SK-N-SH (cell line): ENCODE measurements around the gene FKRP. TPM values are rescaled to one million over a fixed set of nuclear protein-coding genes. Genes with fewer than 3 reads are reported as not detected.

Experiments
- CTCF ChIA-PET: fragments of 300-600, 350-600 bp; formaldehyde crosslinking; extraction: SDS; loops from one replicate; lab custom pipeline; 2021; lab: Yijun Ruan, JAX
- POLR2A ChIA-PET: fragments of 350-600 bp; sonication (Branson Sonifier 250); formaldehyde crosslinking; extraction: SDS; loops from one replicate; lab custom pipeline; 2020; ENCODE audit warnings: antibody characterized with exemption, inconsistent platforms; lab: Yijun Ruan, JAX
- DNase-seq: peaks from one replicate; pipeline ENCODE4 v3.0.0; 2012
- H2AFZ ChIP-seq: fragments of 200-600 bp; sonication (generic); 2 replicates; pipeline ENCODE4 v1.8.1; 2016; ENCODE audit warnings: antibody characterized with exemption, mild to moderate bottlenecking, low read depth
- H3F3A ChIP-seq: fragments of 200-600 bp; sonication (generic); replicated peaks from 2 replicates; pipeline ENCODE3; 2016; ENCODE audit warnings: antibody characterized with exemption, mild to moderate bottlenecking; ENCODE audit not compliant: insufficient read depth
- H3K27ac ChIP-seq, 2 experiments: fragments of 200-500 bp in 1 of 2; fragments of 200-600 bp in 1 of 2; sonication (Bioruptor generic) in 1 of 2; sonication (generic), shearing (Covaris generic) in 1 of 2; 2 replicates each; pipeline versions ENCODE4 v1.5.1 to v1.6.1; 2014 to 2016; ENCODE audit warnings: low read depth in 2 of 2, inconsistent platforms in 1 of 2, low read length in 1 of 2, mild to moderate bottlenecking in 1 of 2, mixed read lengths in 1 of 2
- H3K27me3 ChIP-seq: fragments of 200-600 bp; sonication (generic), shearing (Covaris generic); 2 replicates; pipeline ENCODE4 v1.6.1; 2016; ENCODE audit warnings: mixed run types; ENCODE audit not compliant: insufficient read depth
- H3K36me3 ChIP-seq, 2 experiments: fragments of 200-500 bp in 1 of 2; fragments of 200-600 bp in 1 of 2; sonication (Bioruptor generic) in 1 of 2; sonication (generic) in 1 of 2; replicated peaks in 1 of 2; 2 replicates each; pipeline versions ENCODE3 to v1.5.1; 2014 to 2016; ENCODE audit warnings: low read length in 1 of 2, mild to moderate bottlenecking in 1 of 2; ENCODE audit not compliant: insufficient read depth in 2 of 2, control insufficient read depth in 1 of 2
- H3K4me1 ChIP-seq, 2 experiments: fragments of 200-500 bp in 1 of 2; fragments of 200-600 bp in 1 of 2; sonication (Bioruptor generic) in 1 of 2; sonication (generic), shearing (Covaris generic) in 1 of 2; 2 replicates each; pipeline versions ENCODE4 v1.5.1 to v1.6.1; 2014 to 2016; ENCODE audit warnings: low read depth in 1 of 2, low read length in 1 of 2, mixed run types in 1 of 2; ENCODE audit not compliant: insufficient read depth in 2 of 2, control insufficient read depth in 1 of 2
- H3K4me2 ChIP-seq: fragments of 200-600 bp; sonication (generic), shearing (Covaris generic); 2 replicates; pipeline ENCODE4 v1.6.1; 2017; ENCODE audit warnings: mixed run types
- H3K4me3 ChIP-seq, 2 experiments: fragments of 200-500 bp in 1 of 2; fragments of 200-600 bp in 1 of 2; sonication (Bioruptor generic) in 1 of 2; sonication (generic), shearing (Covaris generic) in 1 of 2; 2 replicates each; pipeline versions ENCODE4 v1.5.1 to v1.8.1; 2014 to 2016; ENCODE audit warnings: low read depth in 2 of 2, inconsistent platforms in 1 of 2, low read length in 1 of 2, mild to moderate bottlenecking in 1 of 2, mixed read lengths in 1 of 2, moderate library complexity in 1 of 2
- H3K79me2 ChIP-seq: fragments of 200-600 bp; sonication (generic); 2 replicates; pipeline ENCODE4 v1.8.1; 2017; ENCODE audit warnings: mild to moderate bottlenecking; ENCODE audit not compliant: insufficient read depth
- H3K9ac ChIP-seq: fragments of 200-600 bp; sonication (generic); 2 replicates; pipeline ENCODE4 v1.6.1; 2017; ENCODE audit warnings: mixed run types
- H3K9me2 ChIP-seq: fragments of 200-600 bp; sonication (generic); 2 replicates; pipeline ENCODE4 v1.6.1; 2017; ENCODE audit warnings: mixed run types
- H3K9me3 ChIP-seq: fragments of 200-600 bp; sonication (generic); 2 replicates; pipeline ENCODE4 v1.6.1; 2017; ENCODE audit warnings: mixed run types, mild to moderate bottlenecking, moderate library complexity
- H4K20me1 ChIP-seq: fragments of 200-600 bp; sonication (generic); 2 replicates; pipeline ENCODE4 v1.6.1; 2017; ENCODE audit warnings: mild to moderate bottlenecking, mixed run types; ENCODE audit not compliant: insufficient read depth
- CHD2 ChIP-seq: fragments of 150-350 bp; IDR thresholded peaks from 2 replicates; pipeline ENCODE4 v1.6.1; 2018; ENCODE audit warnings: low read length; ENCODE audit not compliant: partially characterized antibody
- CTCF ChIP-seq: fragments of 200-600 bp; sonication (generic); IDR thresholded peaks from 2 replicates; pipeline ENCODE4 v1.6.1; 2017; ENCODE audit warnings: antibody characterized with exemption, mild to moderate bottlenecking, moderate library complexity
- EP300 ChIP-seq, 2 experiments: IDR thresholded peaks; 2 replicates each; pipeline versions ENCODE4 v1.4.0 to v1.6.1; 2012; ENCODE audit warnings: borderline replicate concordance in 1 of 2, low read depth in 1 of 2, low read length in 1 of 2
- EZH2phosphoT487 ChIP-seq: fragments of 200-600 bp; sonication (generic); IDR thresholded peaks from 2 replicates; pipeline ENCODE4 v1.6.1; 2017; ENCODE audit warnings: low read depth, mixed run types, mild to moderate bottlenecking, antibody characterized with exemption, moderate library complexity, borderline replicate concordance
- FOSL2 ChIP-seq: IDR thresholded peaks from 2 replicates; pipeline ENCODE4 v1.4.0; 2012; ENCODE audit warnings: low read depth, mild to moderate bottlenecking, moderate library complexity, borderline replicate concordance
- FOXM1 ChIP-seq: IDR thresholded peaks from 2 replicates; pipeline ENCODE4 v1.4.0; 2012; ENCODE audit warnings: low read depth, mild to moderate bottlenecking
- IRF3 ChIP-seq: fragments of 150-350 bp; IDR thresholded peaks from 2 replicates; pipeline ENCODE4 v1.6.1; 2016; ENCODE audit warnings: mild to moderate bottlenecking, low read depth, low read length
- JUND ChIP-seq: IDR thresholded peaks from 2 replicates; pipeline ENCODE4 v1.4.0; 2012
- MAX ChIP-seq: IDR thresholded peaks from 2 replicates; pipeline ENCODE4 v1.4.0; 2012; ENCODE audit warnings: low read depth
- MEF2A ChIP-seq: IDR thresholded peaks from 2 replicates; pipeline ENCODE4 v1.4.0; 2012; ENCODE audit warnings: low read depth, borderline replicate concordance
- NFIC ChIP-seq: IDR thresholded peaks from 2 replicates; pipeline ENCODE4 v1.4.0; 2012; ENCODE audit warnings: borderline replicate concordance
- PBX3 ChIP-seq: IDR thresholded peaks from 2 replicates; pipeline ENCODE4; 2012
- RCOR1 ChIP-seq: fragments of 150-350 bp; IDR thresholded peaks from 2 replicates; pipeline ENCODE4 v1.6.1; 2017; ENCODE audit warnings: antibody characterized with exemption, low read length
- RFX5 ChIP-seq: IDR thresholded peaks from 2 replicates; pipeline ENCODE4 v1.6.1; 2012; ENCODE audit warnings: mild to moderate bottlenecking, improper control_type of control experiment, low read length
- SIN3A ChIP-seq: IDR thresholded peaks from 2 replicates; pipeline ENCODE4 v1.6.1; 2012; ENCODE audit warnings: low read depth, mild to moderate bottlenecking, low read length, moderate library complexity, borderline replicate concordance
- TAF1 ChIP-seq: IDR thresholded peaks from 2 replicates; pipeline ENCODE4 v1.6.1; 2012; ENCODE audit warnings: low read depth, mild to moderate bottlenecking, low read length, moderate library complexity, borderline replicate concordance
- TCF12 ChIP-seq: IDR thresholded peaks from 2 replicates; pipeline ENCODE4 v1.4.0; 2012
- TEAD4 ChIP-seq: IDR thresholded peaks from 2 replicates; pipeline ENCODE4 v1.4.0; 2012; ENCODE audit warnings: mild to moderate bottlenecking, borderline replicate concordance; ENCODE audit not compliant: insufficient read depth
- USF1 ChIP-seq: IDR thresholded peaks from 2 replicates; pipeline ENCODE4 v1.4.0; 2012; ENCODE audit warnings: low read depth, borderline replicate concordance
- ZBTB33 ChIP-seq: IDR thresholded peaks from 2 replicates; pipeline ENCODE4 v1.4.0; 2012; ENCODE audit warnings: low read depth, borderline replicate concordance
- WGBS: methylation state at CpG from one replicate; pipeline ENCODE4 v1.1.6; 2017; ENCODE audit warnings: low lambda C conversion rate; 5-methylcytosine and 5-hydroxymethylcytosine counted together
- polyA plus RNA-seq, 3 experiments: library from polyadenylated mRNA; depleted of rRNA; stranded (reverse); fragments of >200 nt; gene quantifications; 2 replicates each; pipeline ENCODE4 v1.2.3, GENCODE V29; 2012

FKRP gene
- polyA plus RNA-seq, 1 of the 3 experiments (the other 2 are of a cell fraction), result 37.3 TPM

GRCh38 chr19:46726971-46727501, 18.8 kb upstream of the FKRP start:
- Histone ChIP-seq H3K9me3 (no peaks in the 10 kb centered on the region), H3F3A (peaks cover 5% of the 10 kb centered on the region), H3K4me2 (no peak overlapping the region), H3K79me2 (peaks cover 24% of the 10 kb centered on the region; the same call in 1 of the 2 replicates), H3K9me2 (no peaks in the 10 kb centered on the region), H3K9ac (no peak overlapping the region), H3K27me3 (no peaks in the 10 kb centered on the region), H2AFZ (no peak overlapping the region), H3K36me3 (peaks cover 20 to 85% of the 10 kb centered on the region in 2 experiments), H3K4me1 (peaks cover 3 to 8% of the 10 kb centered on the region in 2 experiments; a peak in 2 of 4 replicates), H3K4me3 (no peak overlapping the region), H4K20me1 (peaks cover 44% of the 10 kb centered on the region), H3K27ac (no peak overlapping the region)
- TF ChIP-seq ZBTB33, result no peak
- TF ChIP-seq MEF2A, result no peak
- TF ChIP-seq EP300 (IDR thresholded peaks at IDR 0.05; ENCODE audit: borderline replicate concordance in 1 of 2, low read depth in 1 of 2, low read length in 1 of 2), result no peak
- TF ChIP-seq EZH2phosphoT487, result no peak
- TF ChIP-seq CTCF, result no peak
- no peak for TF ChIP-seq RCOR1
- TF ChIP-seq RFX5, result no peak
- TF ChIP-seq FOXM1, result no peak
- no peak for TF ChIP-seq NFIC
- TF ChIP-seq TCF12, result no peak
- TF ChIP-seq FOSL2, result no peak
- WGBS, result 91% methylated on average over 12 of the region's 14 CpGs
- POLR2A ChIA-PET, result no interaction called here
- DNase-seq, result no peak
- CTCF ChIA-PET, result interaction anchor here (0.6 to 3.8 kb wide), 9 partner anchors 11 to 118 kb away, joined by 3 to 58 read pairs (median 23); partner anchors contain the start of gene PRKD2

- CTCF ChIA-PET, result interaction anchor here (0.7 to 3.8 kb wide), 21 partner anchors 8 to 483 kb away, joined by 3 to 58 read pairs (median 9); partner anchors contain the start of genes DACT3, FKRP and PRKD2
- TF ChIP-seq EZH2phosphoT487, result no peak
- TF ChIP-seq RFX5, result no peak
- no peak for TF ChIP-seq JUND
- TF ChIP-seq SIN3A, result no peak
- no peak for TF ChIP-seq USF1
- no peak for TF ChIP-seq PBX3
- TF ChIP-seq TAF1, result no peak
- no peak for TF ChIP-seq CHD2
- TF ChIP-seq FOSL2, result no peak
- no peak for TF ChIP-seq TEAD4
- TF ChIP-seq MEF2A, result no peak
- no peak for TF ChIP-seq IRF3
- no peak for TF ChIP-seq RCOR1
- no peak for TF ChIP-seq MAX
Observed at GRCh38 chr19:46727757-46728156, 18.1 kb upstream of the FKRP start.

More at GRCh38 chr19:46727757-46728156, 18.1 kb upstream of the FKRP start:
- Histone ChIP-seq H2AFZ (no peak overlapping the region), H3K9ac (no peak overlapping the region), H3K4me2 (no peak overlapping the region), H3K9me2 (no peaks in the 10 kb centered on the region), H3K27ac (no peak overlapping the region), H3K9me3 (no peaks in the 10 kb centered on the region), H3K36me3 (peaks cover 20 to 85% of the 10 kb centered on the region in 2 experiments), H3K27me3 (no peaks in the 10 kb centered on the region), H3K79me2 (peaks cover 30% of the 10 kb centered on the region; the same call in 1 of the 2 replicates), H3K4me3 (no peak overlapping the region), H3F3A (peaks cover 5% of the 10 kb centered on the region), H3K4me1 (peaks cover 3 to 10% of the 10 kb centered on the region in 2 experiments; a peak in 2 of 4 replicates), H4K20me1 (peaks cover 51% of the 10 kb centered on the region)
- 87% methylated on average over 1 of the region's 11 CpGs for WGBS
- POLR2A ChIA-PET, result no interaction called here
- no peak for DNase-seq
